Left ventricle myocardium superior (tissue), 1 donor: ENCODE measurements around the gene SOX5. TPM values are rescaled to one million over a fixed set of nuclear protein-coding genes. Genes with fewer than 3 reads are reported as not detected.
"Not testable (repeated sequence)": the region's sequence is repeated elsewhere in the genome, so short reads cannot be mapped to it uniquely, and the experiment has no call there.

Source experiments
- ATAC-seq: fragments of 200-7000 bp; cut with Tn5 transposase; one replicate; pipeline ENCODE4 v1.9.1; 2020; ENCODE audit warnings: mild to moderate bottlenecking, moderate library complexity
- DNase-seq: peaks from one replicate; pipeline ENCODE4 v3.0.0-alpha.2; 2020
- intact Hi-C: fragments of 100-400 bp; cut with micrococcal nuclease; formaldehyde crosslinking; loops from one replicate; pipeline ENCODE4 v1.11.0; 2022
- total RNA-seq: library from RNA; stranded (reverse); fragmentation: NEBNext Ultra II Directional; extraction: Animal tissue kit (Norgen Biotek cat#: 25700); gene quantifications from one replicate; pipeline ENCODE4 v1.2.1, GENCODE V29; 2021
- donor health status: DM: no; HTN: yes; CAD: no; lungs with severe emphysema.

SOX5 gene
- total RNA-seq, 1 donor from 2014 or later = 4.0 TPM

DNA sequence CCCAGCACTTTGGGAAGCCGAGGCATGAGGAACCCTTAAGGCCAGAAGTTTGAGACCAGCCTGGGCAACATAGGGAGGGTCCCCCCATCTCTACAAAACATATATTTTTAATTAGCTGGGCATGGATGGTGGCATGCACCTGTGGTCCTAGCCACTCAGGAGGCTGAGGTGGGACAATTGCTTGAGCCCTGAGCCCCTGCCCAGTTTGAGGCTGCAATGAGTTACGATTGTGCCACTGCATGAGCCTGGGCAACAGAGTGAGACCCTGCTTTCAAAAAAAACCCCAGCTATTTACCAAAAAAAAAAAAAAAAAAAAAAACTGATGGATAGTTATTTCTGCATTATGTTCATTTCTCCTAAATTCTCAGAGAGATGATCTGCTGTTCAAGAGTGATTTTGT is 230.0 kb downstream of the SOX5 start:
- ATAC-seq (no peak), DNase-seq (no peak)
- intact Hi-C loops = no loop called here

DNA sequence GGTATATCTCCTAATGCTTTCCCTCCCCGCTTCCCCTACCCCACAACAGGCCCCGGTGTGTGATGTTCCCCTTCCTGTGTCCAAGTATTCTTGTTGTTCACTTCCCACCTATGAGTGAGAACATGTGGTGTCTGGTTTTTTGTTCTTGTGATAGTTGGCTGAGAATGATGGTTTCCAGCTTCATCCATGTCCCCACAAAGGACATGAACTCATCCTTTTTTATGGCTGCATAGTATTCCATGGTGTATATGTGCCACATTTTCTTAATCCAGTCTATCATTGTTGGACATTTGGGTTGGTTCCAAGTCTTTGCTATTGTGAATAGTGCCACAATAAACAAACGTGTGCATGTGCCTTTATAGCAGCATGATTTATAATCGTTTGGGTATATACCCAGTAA is 239.1 kb downstream of the SOX5 start:
- ATAC-seq, intact Hi-C loops, DNase-seq: not testable (repeated sequence)

DNA sequence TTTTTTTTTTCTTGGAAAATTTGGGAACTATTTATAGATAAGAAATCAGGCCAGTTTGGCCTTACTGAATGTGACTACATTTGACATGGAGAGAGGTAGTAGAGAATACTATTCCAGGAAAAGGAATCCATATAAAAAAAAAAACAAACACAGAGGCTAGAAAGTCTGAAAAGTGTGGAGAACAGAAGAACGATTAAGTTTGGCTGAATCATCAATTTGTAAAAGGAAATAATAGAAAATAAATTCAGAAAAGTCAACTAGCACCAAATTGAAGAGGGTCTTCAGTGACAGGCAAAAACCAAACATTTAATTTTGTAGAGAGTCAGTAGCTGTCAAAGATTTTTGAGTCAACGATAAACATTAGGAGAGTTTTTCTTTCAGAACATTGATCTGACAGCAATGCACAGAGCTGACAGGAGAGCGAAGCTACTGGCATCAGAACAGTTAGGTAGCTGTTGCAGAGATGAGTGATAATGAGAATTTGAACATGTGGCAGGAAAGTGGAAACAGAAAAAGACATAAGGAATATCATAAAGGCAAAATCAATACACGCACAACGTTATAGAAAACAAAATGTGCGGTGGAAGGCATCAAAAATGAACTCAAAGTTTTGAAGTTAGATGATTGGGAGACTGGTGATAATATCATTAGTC is 241.2 kb downstream of the SOX5 start:
- ATAC-seq (no peak), DNase-seq (no peak)
- intact Hi-C loops = no loop called here

DNA sequence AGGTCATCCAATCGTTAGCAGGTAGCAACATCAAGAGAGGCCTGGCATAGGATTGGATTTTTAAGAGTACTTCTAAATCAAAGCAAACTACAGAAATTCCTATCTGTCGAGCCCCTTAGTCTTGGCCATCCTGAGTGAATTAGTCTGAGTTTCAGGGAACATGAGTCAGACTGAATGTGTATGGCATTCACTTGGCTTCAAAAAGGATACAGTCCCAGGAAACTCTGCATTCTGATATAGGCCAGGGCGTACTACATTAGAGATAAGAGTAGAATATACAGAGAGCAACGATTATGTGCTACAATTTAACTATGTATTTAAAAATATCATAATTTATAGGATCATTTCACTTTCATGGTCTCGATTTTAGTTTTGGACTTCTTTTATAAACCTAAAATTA is 242.2 kb downstream of the SOX5 start:
- intact Hi-C loops = no loop called here
- DNase-seq (no peak), ATAC-seq (no peak)

DNA sequence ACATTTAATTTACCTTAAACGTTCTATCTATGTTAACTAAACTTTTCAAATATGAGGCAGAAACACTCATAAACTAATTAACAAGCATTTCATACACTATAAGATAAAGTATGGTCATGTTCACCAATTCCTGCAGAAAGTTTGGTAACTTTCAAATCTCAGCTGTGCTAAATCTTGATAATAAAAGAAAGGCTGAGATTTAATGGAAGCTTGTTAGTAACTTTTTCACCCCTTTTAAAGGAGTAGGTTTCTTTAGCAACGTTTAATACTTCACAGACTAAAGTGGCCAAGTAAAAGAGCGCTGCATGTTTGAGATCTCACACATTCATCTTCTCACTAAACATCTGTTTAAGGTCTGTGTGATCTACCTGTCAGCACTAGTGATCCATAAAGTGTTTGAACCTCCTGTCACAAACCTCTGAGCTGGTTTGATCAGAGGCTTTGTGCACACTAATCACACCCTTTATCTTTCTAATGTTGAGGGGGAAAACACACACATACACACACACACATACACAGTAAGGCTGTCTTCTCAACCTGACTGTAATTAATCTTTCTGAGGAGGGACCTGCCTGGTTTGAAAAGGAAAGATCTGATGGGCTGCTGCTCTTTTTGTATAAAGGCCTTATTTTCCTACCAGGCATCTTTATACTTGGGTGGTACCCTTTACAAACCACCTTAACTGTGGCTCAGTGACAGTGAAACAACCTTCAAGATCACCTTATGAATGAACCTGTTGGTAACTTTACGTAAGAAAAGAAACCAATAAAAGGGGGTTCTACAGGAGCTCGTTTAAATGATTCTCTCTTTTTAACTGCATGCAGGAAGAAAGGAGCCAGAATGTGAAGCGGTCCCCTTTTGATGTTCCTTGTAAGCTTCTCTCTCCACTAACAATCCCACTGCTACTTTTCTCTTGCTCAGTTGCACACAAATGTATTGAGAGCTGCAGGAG is 244.2 kb downstream of the SOX5 start:
- no peak for ATAC-seq

DNA sequence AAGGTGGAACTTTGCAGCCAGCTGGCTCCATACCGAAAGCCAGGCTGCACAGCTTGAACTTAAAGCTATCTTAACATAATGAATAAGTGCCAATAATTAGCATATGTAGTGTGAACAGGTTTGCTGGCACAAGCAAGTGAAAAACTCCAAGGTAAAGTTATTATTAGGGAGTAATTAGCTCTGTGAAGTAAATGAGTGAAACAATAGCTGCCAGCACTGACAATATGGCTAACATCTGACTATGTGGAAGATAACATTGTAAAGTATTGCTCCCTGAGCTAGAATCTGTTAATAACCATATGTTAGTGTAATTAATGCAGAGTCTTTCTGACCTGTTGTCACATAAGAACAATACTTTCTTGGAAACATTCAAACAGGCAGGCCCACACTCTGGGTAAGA is 246.4 kb downstream of the SOX5 start:
- no peak for DNase-seq
- ATAC-seq = no peak
- intact Hi-C loops = no loop called here

More for the DNA sequence above, 244.2 kb downstream of the SOX5 start:
- intact Hi-C loops = no loop called here
- DNase-seq = no peak

DNA sequence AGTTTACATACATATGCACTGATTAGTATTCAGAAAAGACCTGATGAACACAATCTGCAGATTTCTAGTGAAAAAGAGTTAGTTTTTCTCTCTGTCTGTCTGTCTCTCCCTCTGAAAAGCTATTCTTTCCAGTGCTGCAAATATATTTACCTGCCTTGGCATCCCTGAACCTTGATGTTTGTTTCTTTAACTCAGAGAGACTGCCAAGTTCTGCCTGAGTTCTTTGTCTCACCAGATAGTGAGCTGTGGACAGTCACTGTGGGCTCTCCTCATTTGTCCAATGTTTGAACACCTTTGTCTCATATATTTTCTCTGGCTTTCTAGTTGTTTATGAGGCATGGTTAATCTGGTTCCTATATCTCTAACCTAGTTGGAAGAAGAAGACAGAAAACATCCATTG is 250.4 kb downstream of the SOX5 start:
- no peak for ATAC-seq
- DNase-seq = no peak
- intact Hi-C loops = no loop called here

DNA sequence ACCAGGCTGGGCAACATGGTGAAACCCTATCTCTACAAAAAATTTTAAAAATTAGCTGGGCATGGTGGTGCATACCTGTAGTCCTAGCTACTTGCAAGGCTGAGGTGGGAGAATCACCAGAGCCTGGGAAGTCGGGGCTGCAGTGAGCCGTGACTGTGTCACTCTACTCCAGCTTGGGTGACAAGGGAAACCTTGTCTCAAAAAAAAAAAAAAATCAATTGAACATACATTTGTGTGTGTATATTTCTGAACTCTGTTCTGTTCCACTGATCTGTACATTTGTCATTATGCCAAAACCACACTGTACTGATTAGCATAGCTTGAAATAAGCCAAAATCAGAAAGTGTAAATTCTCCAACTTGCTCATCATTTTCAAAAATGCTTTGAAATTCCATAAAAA is 254.6 kb downstream of the SOX5 start:
- ATAC-seq (no peak), DNase-seq (no peak)
- intact Hi-C loops = no loop called here

DNA sequence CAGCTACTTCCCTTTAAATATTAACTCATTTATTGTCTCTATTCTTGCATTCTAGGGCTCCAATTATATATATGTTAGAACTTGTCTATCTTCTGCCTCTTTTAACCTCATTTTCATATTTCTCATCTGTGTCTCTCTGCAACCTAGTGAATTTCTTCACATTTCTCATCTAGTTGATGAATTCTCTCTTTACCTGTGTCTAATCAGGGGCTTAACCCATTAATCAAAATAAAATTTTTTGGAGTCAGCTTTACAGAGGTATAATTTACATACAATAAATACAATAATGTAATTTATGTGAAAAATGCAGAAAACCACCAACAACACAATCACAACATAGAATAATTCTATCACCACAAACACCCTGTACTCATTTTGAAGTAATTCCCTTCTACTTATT is 255.2 kb downstream of the SOX5 start:
- no peak for DNase-seq
- no peak for ATAC-seq
- intact Hi-C loops = no loop called here

DNA sequence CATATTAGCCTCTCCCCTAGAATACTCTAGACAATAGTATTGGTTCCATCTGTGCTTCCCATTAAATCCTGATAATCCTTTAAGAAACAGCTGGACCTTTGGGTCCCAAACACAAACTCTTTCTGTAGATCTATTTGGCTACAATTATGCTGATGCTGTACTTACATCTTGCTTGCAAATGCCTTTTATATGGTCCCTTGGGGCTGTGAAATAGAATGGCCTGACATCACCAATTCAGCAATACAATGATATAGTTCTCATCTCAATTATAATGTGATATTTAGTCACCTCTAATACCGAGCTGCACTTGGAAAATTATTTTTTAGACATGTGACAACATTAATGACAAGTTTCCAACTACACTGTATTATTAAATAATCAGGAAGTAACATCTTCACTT is 261.5 kb downstream of the SOX5 start:
- no peak for DNase-seq
- intact Hi-C loops = no loop called here
- no peak for ATAC-seq

DNA sequence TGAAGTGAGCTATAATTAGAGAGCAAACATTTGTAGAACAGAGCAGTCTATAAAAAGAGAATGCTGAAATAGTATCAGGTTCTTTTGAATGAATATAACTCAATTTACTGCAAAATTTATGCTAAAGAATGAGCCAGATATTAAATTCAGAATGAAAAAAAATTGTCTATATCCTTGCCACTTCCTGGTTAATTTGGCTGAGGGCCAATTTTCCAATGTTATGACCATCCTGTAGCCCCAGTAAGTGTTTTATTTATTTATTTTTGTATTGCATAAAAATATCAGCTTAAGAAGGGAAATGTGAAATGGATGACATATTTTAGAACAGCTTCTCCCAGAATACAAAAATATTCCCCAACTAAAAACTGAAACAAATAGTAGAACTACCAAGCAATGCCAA is 263.4 kb downstream of the SOX5 start:
- intact Hi-C loops = no loop called here
- ATAC-seq (no peak), DNase-seq (no peak)

DNA sequence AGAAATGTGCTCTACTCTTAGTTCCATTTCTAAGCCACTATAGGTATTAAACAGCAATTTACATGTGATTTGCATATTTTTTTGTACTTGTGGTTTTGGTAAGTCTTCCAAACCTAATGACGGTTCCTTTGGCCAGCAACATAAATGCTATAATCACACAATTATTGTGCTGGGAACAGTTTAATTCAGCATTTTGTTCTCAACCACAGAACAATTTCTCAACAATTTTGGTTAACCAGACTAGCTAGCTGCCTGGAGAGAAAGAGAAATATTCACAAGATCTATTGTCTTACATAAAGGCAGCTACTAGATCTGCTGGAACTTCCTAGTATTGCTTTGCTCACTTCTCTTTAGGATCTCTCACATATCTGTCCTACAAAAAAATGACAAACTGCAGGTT is 265.3 kb downstream of the SOX5 start:
- ATAC-seq (no peak), DNase-seq (no peak)
- intact Hi-C loops = no loop called here

DNA sequence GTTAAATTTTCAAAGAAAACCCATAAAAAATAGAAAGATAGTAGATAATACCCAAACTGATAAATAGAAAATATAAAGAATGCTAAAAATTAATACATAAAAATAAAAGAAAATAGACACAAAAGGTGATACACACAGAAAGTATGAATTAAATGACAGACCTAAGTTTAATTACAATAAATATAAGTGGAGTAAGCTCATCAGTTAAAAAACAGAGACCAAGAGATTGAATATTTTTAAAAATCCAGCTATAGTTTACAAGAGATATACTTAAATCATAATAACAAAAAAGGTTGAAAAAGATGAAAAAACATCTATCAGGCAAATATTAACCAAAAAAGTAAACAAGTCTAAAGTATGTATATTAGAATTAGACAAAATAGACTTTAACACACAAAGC is 268.2 kb downstream of the SOX5 start:
- intact Hi-C loops = no loop called here
- ATAC-seq (no peak), DNase-seq (no peak)

DNA sequence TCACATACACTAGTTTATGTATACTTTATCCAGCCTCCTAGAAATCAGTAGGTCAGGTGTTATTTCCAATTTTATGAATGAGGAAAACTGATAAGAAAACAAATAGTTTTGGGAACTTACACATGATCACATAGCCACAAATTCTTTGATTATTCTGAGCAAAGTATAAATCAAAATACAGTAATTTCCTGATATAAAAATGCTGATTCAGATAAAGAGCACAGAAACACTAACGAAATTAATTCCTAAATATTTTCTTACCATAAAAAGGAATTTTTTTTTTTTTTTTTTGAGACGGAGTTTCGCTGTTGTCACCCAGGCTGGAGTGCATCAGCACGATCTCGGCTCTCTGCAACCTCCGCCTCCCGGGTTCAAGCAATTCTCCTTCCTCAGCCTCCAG is 275.4 kb downstream of the SOX5 start:
- DNase-seq = no peak
- no peak for ATAC-seq
- intact Hi-C loops = no loop called here

DNA sequence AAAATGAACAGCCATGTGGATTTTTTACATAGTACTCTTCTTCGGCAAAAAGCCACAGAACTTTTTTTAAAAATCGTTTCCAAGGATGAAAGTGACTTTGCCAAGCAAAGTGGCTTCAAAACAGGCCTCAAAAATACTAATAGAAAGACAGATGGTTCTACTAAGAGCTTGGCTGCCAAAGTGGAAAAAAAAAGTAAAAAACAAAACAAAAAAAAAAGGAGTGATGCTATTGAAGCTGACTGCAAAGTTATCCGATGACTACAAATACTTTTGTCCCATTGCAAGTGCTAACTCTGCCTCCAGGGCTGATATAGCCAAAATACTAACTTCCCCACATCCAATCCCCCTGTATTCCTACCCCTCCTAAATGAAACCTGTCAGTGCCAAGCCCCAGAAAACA is 277.6 kb downstream of the SOX5 start:
- no peak for DNase-seq
- ATAC-seq = no peak
- intact Hi-C loops = no loop called here

DNA sequence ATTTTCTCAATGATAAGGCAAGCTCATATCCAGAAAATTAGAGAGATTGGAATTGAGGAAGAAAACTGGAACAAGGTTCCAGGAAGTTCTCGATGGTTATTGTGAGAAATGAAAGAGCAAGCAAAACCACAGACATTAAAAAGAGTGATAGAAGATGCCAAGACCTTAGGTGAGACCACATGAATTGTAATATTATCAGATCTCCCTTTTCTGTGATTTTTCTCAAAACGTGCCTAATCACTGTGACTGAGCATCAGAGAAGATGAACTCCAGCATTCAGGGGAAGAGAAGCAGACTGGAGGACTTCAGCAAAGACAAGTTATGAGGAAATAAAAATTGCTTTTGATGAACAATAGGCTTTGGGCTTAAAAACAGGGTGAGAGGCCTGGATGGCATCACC is 278.8 kb downstream of the SOX5 start:
- DNase-seq (no peak), ATAC-seq (no peak)
- intact Hi-C loops = no loop called here

DNA sequence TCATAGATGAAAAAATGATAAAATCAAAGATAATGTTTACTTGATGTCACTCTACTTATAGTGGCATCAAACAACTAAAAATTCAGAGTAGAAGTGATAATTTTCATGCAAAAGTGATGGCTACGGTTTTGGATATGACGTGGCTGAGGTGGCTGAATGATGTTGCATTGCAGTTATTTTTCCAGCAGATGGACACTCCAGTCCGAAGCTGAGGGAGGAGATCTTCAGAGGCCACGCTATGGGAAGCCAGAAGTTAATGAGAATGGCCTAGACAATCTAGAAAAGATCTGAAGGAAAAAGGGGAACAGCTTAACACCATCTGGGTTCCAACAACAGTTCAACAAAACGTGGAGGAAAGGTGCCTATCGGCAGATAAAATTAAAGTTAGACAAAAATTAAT is 279.8 kb downstream of the SOX5 start:
- DNase-seq = no peak
- intact Hi-C loops = no loop called here
- no peak for ATAC-seq

DNA sequence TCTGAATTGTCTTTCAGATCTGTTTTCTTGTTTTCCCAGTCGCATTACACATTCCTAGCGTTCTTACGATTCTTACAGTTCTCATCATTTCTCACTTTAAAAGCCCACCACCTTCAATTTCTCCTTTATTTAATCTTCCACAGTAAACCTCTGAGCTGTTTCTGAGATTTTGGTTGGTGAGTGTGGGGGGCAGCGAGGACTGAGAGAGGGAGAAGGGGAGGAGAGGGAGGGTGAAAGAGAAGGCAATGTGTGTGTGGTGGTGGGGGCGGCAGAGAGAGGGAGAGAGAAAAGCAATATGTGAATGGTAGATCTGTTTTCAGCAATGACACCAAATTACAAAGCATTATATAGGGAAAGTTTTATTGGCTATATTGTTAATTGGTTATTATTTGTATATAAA is 282.6 kb downstream of the SOX5 start:
- intact Hi-C loops = no loop called here
- no peak for ATAC-seq
- no peak for DNase-seq

DNA sequence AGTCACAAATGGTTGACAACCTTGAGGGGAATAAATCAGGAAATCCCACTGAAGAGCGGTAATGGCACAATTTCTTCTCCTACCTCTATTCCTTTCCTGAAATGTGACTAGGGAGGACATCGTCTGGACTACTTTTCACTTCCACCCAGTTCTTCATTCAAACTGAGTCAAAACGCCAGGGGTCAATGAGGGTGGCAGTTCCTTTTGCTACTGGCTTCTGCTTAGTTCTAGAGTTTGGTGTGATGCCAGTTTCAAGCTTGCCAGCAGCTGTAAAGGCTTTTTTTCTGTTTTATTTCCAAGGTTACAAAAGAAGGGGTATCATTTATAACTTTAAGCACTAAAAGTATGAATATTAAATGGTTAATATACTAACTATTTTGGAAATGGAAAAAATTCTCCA is 286.5 kb downstream of the SOX5 start:
- DNase-seq (no peak), ATAC-seq (no peak)
- intact Hi-C loops = no loop called here

DNA sequence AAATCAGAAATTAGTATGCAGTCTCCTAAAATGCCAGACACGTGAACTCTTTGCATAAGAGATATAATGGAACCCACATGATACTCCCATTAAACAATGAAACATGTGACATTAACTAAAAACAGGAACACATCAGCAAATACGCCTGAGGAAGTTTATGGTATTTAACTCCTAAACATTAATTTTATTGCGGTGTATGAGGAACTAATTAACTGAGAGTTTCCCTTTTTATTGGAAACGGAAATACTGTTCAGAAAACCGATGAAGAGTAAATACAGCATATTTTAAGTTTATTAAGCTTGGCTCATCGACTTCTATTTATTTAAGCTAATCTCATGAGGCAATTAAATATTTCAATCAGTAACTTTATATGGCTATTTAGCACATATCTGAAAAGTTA is 290.3 kb downstream of the SOX5 start:
- intact Hi-C loops = no loop called here
- no peak for ATAC-seq
- no peak for DNase-seq

DNA sequence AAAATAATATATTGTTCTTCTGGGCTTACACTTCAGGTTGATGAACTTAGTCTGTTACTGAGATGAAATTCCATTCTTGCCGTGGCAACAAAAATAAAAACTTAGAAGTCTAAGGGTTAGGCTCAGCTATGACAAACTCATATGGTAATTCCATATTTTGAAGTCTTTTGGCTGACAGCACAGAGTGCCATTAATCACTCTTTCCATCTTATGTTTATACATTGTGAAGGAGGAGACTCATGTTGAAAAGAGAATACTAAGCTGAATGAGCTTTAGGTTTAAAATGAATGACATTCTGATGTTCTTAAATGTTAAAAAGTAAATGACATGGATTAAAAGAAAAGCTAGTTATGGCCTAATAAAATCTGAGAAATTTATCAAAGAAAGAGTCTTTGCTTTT is 291.9 kb downstream of the SOX5 start:
- intact Hi-C loops = no loop called here
- DNase-seq = no peak
- no peak for ATAC-seq
